Activated CD8-positive, alpha-beta memory T cell treated with anti-CD3 and anti-CD28 coated beads, Interleukin-2, amount 50 U/mL, for 4 hours (primary cell): ENCODE results near the gene MMP27.
"Not testable (repeated sequence)": the region's sequence is repeated elsewhere in the genome, so short reads cannot be mapped to it uniquely, and the experiment has no call there.

Experiments
- DNase-seq: peaks from one replicate; pipeline ENCODE4 v3.0.0-alpha.2; 2020

The MMP27 gene, protein sequence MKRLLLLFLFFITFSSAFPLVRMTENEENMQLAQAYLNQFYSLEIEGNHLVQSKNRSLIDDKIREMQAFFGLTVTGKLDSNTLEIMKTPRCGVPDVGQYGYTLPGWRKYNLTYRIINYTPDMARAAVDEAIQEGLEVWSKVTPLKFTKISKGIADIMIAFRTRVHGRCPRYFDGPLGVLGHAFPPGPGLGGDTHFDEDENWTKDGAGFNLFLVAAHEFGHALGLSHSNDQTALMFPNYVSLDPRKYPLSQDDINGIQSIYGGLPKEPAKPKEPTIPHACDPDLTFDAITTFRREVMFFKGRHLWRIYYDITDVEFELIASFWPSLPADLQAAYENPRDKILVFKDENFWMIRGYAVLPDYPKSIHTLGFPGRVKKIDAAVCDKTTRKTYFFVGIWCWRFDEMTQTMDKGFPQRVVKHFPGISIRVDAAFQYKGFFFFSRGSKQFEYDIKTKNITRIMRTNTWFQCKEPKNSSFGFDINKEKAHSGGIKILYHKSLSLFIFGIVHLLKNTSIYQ

DNA sequence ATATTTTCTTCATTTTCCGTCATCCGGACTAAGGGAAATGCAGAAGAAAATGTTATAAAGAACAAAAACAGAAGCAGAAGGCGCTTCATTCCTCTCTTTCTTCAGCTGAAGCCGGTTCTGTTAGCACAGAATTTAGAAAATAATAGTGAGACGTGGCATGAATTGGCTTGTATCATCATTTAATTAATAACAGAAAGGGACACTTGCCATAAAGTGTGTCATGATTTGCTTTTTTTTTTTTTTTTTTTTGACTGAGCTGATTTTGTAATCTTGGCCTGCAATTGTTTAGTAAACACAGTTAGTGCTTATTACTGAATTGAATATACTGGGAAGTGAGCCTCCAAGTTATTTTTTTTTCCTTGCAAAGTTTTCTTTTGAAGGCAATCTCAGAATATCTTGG, at the start of gene MMP27:
Gene MMP27 (minus strand): TSS at position 144 of the 400 bp plus-strand sequence. CDS start 55 bp downstream, at position 89.
- no peak for DNase-seq

DNA sequence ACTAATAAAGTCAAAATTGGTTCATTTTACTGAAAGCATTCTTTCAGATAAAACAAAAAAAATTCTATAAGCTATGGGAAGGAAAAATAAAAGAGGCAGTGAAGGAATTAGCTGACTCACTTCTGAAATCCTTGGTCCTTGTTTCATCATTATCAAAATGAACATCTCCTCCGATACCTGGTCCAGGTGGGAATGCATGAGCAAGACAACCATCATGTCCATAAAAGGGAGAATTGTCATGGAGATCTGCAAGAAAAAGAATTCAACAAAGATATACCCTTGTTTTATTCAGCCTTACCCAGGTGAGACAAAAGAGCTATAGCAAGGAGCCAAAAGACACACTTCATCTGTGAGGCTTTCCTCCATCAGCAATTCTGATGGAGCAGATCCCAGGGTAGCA, 47.7 kb upstream of the MMP27 start:
- DNase-seq, result no peak

DNA sequence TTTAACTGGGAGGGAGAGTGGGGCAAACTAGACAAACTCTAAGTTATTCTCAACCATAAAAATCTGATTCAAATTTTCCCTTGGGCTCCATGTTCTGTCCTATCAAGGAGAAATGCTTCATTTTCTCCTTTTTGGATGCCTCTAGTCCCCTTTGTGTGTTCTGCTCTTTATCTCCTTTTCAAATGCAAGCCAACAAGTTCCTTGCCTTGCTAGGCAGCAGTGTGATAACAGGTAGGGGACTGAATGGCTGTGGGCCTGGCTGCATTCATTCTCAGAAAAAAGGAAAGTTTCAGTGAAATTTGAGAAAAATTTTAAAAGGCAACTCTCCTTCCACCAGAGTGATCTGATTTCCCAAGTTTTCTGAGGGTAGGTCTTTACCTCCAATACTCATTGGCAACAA, 46.1 kb upstream of the MMP27 start:
- no peak for DNase-seq

DNA sequence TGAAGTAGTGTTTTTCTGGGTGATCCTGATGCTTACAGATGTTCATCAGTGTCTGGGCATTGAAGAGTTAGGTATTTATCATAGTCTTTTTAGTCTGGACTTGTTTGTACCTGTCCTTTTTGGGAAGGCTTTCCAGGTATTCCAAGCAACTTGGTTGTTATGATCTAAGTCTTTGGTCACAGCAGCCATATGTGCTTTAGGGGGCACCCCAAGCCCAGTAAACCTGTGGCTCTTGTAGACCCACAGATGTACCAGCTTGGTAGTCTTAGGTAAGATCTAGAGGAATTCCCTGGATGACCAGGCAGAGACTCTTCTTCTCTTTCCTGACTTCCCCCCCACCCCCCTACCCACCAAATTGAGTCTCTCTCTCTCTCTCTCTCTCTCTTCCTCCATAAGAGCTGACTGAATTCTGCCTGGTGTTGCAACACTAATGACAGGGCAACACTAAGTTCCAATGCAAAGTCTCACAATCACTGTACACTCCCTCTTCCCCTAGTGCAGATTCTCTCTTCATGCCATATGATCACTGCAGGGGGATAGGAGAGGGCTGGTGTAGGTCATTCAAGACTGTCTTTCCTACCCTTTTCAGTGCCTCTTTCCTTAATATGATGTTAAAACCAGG, 43.6 kb upstream of the MMP27 start:
- no peak for DNase-seq

DNA sequence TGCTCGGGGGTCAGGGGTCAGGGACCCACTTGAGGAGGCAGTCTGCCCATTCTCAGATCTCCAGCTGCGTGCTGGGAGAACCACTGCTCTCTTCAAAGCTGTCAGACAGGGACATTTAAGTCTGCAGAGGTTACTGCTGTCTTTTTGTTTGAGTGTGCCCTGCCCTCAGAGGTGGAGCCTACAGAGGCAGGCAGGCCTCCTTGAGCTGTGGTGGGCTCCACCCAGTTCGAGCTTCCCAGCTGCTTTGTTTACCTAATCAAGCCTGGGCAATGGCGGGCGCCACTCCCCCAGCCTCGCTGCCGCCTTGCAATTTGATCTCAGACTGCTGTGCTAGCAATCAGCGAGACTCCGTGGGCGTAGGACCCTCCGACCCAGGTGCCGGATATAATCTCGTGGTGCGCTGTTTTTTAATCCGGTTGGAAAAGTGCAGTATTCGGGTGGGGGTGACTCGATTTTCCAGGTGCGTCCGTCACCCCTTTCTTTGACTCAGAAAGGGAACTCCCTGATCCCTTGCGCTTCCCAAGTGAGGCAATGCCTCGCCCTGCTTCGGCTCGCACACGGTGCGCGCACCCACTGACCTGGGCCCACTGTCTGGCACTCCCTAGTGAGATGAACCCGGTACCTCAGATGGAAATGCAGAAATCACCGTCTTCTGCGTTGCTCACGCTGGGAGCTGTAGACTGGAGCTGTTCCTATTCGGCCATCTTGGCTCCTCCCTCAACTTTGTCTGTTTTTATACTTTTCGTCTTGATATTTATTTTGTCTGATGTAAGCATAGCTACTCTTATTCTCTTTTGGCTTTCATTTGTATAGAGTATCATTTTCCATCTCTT, 41.4 kb upstream of the MMP27 start:
- not testable (repeated sequence) for DNase-seq

DNA sequence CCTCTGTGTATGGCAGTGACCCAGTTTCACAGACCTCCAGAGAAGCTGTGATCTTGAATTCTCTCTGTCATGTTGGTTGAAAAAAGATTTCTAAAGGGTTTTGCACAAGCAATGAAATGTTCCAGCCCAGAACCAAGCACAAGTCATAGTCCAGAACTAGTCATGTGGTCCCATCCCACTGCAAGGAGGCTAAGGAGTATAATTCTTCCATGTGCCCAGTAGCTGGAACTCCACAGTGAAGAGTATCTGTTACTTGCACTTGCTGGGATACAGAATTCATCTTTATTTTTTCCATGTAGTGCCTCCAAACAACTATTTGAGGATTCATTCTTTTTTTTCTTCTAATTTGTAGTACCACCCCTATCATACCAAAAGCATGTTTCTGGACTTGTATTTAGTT, 29.1 kb upstream of the MMP27 start:
- DNase-seq, result no peak

DNA sequence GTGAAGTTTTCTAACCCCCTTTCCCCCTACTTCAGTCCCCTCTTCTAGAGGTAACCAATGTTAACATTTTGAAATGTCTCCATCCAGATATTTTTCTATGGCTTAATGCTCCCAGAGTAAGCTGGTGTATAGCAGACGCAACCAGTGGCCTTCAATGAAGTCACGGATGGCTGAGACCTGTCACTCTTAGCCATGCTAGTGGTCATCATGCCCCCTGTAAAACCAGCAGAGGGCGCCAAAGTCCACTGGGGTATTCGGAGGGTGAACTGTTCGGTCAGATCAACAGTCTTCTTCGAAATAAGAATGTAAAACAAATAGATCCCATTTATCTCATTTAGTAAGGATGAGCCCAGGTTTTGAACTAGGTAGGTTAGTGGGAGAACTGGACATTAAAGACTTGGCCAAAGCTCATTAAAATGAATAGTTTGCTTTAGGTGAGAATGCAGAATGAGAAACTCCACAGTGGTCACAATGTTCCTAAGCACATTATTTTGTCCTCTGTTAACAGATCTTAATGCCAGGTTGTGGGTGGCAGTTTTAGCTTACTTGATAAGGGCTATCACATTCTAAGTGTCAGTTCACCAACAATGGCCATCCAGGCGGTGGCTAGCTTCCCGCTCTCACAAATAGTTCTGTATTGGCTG, 27.8 kb upstream of the MMP27 start:
- peak; percentile 18 for DNase-seq

DNA sequence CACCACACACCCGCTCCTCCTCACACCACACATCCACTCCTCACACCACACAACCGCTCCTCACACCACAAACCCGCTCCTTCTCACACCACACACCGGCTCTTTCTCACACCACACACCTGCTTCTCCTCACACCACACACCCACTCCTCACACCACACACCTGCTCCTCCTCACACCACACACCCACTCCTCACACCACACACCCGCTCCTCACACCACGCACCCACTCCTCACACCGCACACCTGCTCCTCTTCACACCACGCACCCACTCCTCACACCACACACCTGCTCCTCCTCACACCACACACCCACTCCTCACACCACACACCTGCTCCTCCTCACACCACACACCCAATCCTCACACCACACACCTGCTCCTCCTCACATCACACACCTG, 25.4 kb upstream of the MMP27 start:
- not testable (repeated sequence) for DNase-seq

DNA sequence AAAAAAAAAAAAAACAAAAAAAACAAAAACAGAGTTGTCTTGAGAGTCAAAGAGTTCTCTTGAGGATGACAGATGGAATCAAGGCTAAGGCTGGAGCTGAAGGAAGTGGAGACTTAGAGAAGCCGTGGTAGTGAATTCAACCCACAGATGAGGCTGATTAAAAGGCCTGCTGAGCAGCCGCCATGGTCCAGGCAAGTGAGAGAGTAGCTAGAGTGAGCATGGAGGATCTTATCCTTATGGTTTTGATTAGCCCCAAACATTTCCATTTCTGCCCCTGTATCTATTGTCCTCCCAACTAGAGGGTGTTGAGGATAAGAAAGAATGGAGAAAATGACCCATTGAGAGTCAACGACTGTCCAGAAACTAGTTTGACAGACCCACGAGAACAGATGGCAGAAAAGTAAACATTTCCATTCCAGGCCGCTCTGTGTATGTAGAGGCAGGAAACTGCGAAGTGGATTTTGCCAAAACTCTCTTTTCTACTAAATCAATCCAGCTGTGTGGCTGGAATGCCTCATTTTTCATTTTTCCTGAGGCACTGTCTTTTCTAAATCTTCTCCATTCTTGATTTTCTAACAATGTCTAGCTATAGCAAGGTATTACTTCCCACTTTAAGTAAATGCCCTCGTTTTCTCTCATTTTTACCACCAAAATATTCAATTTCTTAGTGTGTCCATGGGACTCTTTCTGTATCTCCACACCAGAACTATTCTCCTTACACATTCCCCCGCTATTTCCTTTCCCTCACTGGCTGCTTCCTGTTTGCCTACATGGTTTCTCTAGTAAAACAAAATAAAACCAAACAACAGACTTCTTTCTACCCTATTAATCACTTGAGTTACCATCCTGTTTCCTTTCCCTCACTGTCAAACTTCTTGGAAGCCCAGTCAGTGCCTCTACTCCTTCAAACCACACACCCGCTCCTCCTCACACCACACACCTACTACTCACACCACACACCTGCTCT, 24.6 kb upstream of the MMP27 start:
- DNase-seq, result no peak

DNA sequence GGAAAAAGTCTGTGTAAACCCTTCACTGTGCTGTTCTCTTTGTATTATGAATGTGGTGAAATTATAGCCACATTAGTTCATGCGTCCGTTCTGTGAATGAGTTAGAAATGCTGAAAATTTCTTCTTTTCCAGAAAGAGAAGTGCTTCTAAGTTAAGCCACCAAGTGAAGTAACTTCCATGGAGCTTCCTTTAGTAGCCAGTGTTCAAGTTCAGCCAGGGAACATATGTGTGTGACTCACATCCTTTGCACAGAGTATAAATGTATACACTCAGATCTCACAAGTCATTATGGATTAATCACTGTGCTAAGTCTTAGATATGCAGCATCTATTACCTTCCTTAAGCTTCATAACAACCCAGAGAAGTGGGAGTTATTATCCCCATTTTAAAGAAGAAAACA, 22.3 kb upstream of the MMP27 start:
- DNase-seq, result no peak

DNA sequence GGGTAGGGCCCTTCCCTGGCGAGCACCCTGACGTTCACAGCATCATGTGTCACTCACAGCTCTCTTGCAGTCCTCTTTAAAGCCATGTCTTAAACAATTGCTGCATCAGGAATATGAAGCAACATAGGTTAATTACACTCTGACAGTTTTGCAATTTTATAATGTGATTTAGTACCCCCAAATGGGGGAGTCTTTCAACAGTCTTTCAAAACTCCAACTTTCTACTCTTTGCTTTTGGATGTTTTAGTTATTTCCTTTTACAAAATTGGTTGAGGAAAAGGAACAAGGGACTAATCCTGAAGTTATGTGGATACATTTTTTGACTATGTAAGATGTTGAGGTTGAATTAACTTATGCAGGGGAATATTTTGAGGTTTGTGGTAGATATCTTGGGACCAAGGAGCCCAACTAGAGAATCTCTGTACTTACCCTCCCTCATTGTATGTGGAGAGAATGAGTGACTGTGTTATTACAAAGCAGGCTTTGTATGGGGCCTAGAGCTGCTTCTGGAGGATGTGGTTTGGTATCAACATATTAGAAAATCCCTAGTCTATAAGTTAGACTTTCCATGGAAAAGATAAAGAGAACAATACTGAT, 19.4 kb upstream of the MMP27 start, which contains the start of gene MMP8:
Gene MMP8 (minus strand): TSS at position 51 of the 597 bp plus-strand sequence. CDS start 99 bp downstream, outside the sequence.
- no peak for DNase-seq

DNA sequence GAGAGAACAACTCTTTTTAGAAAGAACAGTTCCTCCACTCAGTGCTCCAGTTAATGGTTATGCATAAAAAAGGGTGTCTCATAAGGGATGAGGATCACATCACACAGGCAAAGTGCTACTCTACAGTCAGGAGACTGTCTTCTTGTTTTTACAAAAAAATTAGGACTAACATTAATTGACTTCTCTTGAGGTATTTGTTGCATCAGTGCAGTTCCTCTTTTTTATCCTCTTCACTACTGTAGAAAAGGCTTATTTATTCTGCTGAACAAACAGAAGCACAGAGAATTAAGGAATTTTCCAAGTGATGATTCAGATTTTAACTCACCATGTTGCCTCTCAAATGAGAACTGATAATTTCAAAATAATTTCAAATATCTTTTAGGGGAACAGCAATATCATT, 17.3 kb upstream of the MMP27 start:
- no peak for DNase-seq

DNA sequence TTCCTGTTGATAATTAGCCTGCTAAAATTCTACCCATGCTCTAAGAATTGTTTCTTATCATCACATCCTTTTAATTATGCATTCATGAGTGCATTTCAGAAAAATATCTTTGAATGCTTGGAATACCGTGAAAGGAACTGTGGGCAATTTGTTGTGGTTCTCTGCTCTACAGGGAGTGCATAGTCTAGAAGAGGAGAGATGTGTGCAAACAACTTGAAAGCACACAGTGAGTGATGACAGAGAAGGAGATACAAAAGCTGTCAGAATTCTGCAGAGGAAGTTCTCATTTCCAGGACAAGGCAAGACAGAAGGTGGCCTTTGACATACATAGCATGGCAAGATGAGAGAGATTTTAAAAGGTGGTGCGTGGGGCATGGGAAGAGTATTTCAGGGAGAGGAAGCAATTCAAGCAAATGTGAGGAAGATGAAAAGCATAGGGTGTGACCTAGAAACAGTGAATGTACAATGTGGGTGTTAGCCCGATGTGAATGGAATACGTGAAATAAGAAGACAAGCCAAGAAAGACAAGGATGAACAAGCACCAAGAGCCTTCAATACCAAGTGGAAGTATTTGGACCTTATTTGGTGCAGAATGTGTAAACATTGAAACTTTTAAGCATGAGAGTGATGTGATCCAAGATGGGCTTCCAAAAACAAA, 14.2 kb upstream of the MMP27 start:
- no peak for DNase-seq

DNA sequence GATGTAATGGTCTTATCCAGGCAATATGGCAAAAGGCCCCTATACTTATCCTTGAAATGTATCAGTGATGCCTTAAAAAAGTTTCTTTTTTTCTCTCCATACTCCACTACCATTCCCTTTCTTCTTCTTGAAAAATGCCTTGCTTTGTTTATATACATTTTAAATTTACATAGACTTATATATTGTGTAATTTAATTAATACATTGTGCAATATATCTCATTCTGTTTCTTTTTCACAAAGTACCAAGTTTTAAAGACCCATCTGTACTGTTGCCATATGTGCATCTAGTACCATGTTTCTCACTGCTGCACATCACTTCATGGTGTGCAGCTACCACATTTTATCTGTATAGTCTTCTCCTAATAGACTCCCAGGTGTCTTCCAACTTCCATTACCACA, 11.7 kb upstream of the MMP27 start:
- DNase-seq, result no peak

DNA sequence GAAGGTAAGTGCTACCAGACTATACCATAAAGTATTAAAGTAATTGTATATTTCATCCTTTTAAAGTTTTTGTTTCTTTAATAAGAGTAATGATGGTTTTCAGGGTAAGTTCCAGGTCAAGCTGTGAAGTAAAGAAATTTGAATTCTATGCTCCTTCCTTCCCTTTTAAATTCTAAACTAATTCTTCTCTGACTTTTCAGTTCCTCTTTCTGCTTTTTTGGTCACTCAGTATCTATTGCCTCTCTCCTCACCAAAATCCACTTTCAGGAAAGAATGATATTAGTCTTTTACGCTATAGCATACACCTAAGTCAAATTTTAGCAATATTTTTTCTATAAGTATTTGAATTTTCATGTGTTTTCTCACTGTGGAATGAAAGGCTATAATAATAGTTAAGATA, 11.0 kb upstream of the MMP27 start:
- DNase-seq, result no peak

DNA sequence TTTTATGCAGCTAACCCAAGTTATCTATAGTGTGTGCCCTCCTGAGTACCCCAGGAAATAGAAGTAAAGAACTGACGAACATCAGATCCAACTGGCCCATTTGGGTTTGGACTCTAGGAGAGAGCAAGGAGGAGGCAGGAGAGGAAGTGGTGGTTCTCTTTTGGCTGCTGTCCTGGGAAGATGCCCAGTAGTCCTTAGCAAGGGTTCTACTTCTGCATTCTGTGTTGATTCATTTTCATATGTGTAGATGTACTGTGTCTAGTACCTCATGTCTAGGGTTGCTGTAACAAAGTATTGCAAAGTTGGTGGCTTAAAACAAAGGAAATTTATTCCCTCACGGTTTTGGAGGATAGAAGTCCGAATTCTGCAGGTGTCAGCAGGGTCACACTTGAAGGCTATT, 6.6 kb upstream of the MMP27 start:
- DNase-seq, result no peak

DNA sequence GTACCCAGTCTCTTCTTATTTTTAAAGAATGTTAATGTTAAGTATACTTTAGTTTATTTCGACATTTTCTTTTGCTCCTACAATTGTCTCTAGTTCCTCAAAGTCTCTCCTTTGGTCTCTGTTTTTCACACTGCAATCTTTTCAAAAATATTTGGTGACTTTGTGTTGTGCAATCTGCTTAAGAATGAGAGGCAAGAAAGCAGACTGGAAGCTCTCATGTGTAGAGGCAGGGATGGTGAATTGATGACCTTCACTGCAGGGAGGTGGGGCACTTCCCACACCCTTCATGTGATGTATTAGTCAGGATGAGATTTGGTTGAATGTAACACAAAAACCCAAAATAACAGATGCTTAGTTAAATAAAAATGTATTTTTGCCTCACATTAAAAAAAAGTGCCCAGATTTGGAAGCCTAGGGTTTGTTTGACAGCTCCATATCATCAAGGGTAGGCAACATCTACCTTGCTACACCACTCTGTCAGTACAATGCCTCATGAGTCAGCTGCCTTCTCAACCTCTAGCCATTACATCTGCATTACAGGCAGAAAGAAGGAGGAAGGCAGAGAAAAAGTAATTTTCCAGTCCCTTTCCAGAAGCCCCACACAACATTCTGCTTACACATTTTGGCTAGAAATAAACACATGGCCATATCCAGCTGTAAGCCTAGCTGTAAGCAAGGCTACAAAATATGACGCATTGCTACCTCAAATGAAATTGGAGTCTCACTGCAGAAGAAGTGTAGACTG, 3.8 kb upstream of the MMP27 start:
- no peak for DNase-seq

DNA sequence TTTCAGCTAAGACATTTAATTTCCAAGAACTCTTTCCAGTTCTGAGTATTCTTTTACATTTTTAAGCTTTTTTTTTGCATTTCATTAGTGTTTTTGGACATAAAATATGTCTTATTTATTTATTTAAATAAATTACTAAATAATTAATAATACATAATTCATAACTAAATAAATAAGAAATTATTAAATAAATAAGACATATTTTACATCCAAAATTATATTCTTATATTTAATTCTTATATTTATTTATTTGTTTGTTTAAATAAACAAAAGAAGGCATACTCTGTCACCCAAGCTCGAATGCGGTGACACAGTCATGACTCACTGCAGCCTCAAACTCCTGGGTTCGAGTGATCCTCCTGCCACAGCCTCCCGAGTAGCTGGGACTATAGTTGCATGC, 3.1 kb upstream of the MMP27 start:
- DNase-seq, result no peak

DNA sequence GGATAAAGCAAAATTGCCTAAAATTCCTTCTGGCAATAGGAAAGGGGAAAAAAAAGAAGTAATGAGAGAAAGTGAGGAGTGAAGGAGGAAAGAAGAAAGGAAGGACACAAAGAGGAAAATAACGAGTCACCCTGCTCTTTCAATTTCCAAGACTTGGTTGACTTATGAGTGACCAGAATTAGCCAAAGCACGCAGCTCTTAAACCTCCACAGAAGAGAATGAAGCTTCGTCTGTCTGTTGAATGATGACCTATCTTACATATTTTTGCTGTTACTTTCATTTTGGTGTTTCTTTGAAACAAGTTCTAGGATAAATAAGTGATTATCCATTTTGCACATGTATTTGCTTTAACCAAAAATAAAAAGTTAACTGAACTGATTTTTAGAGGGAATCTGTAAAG, 728 bp downstream of the MMP27 start:
- DNase-seq, result no peak
